HEK293 (cell line): ENCODE measurements around the gene POU4F1.

Source experiments
- BCL11B ChIP-seq: fragments of 450-650 bp; formaldehyde crosslinking; IDR thresholded peaks from 2 replicates; pipeline ENCODE4 v1.5.1; 2016; ENCODE audit warnings: low read depth, missing biosample characterization, missing genetic modification characterization
- CTCF ChIP-seq: fragments of 450-650 bp; formaldehyde crosslinking; IDR thresholded peaks from 2 replicates; pipeline ENCODE4 v1.5.1; 2016; ENCODE audit warnings: missing biosample characterization, missing genetic modification characterization
- TCF7L2 ChIP-seq: IDR thresholded peaks from 2 replicates; pipeline ENCODE4 v1.6.1; 2011; ENCODE audit warnings: low read depth, mild to moderate bottlenecking, inconsistent platforms, low read length, moderate library complexity, borderline replicate concordance
- ZBTB44 ChIP-seq: fragments of 450-650 bp; IDR thresholded peaks from 2 replicates; pipeline ENCODE4 v1.5.1; 2018; ENCODE audit warnings: missing biosample characterization, mild to moderate bottlenecking, missing genetic modification characterization
- ZNF311 ChIP-seq: fragments of 450-650 bp; formaldehyde crosslinking; IDR thresholded peaks from 2 replicates; pipeline ENCODE4 v1.5.1; 2017; ENCODE audit warnings: missing biosample characterization, missing genetic modification characterization, borderline replicate concordance
- ZSCAN16 ChIP-seq: fragments of 450-650 bp; formaldehyde crosslinking; IDR thresholded peaks from 2 replicates; pipeline ENCODE4 v1.5.1; 2016; ENCODE audit warnings: missing biosample characterization, missing genetic modification characterization

GRCh38 chr13:78638216-78638615, 34.9 kb upstream of the POU4F1 start:
- TF ChIP-seq ZBTB44 = no peak
- no peak for TF ChIP-seq ZNF311 (tag by site-specific recombination)
- no peak for TF ChIP-seq TCF7L2
- no peak for TF ChIP-seq ZSCAN16 (tag by site-specific recombination)
- no peak for TF ChIP-seq BCL11B (tag by site-specific recombination)
- TF ChIP-seq CTCF = no peak
